HepG2 (cell line): Measurements from ENCODE around the gene CHN1.

Experiments
- MZF1 ChIP-seq: sonication (generic); formaldehyde crosslinking; IDR thresholded peaks from 2 replicates; pipeline ENCODE4 v1.8.1; 2023; ENCODE audit warnings: mild to moderate bottlenecking, missing genetic modification reagents, borderline replicate concordance
- POLR2AphosphoS5 ChIP-seq: IDR thresholded peaks from 2 replicates; pipeline ENCODE4 v1.6.1; 2012; ENCODE audit warnings: low read depth, low read length
- SP4 ChIP-seq: sonication (generic); formaldehyde crosslinking; IDR thresholded peaks from 2 replicates; pipeline ENCODE4 v1.8.1; 2023; ENCODE audit warnings: mild to moderate bottlenecking, missing genetic modification reagents
- TF ChIP-seq, protein P1 (sequence below): sonication (generic); formaldehyde crosslinking; IDR thresholded peaks from 2 replicates; pipeline ENCODE4 v1.5.0; 2020; ENCODE audit warnings: mild to moderate bottlenecking, missing genetic modification reagents, moderate library complexity
- TF ChIP-seq, protein P2 (sequence below): sonication (generic); formaldehyde crosslinking; IDR thresholded peaks from 2 replicates; pipeline ENCODE4 v1.8.0; 2022; ENCODE audit warnings: low read depth, missing genetic modification reagents
- TF ChIP-seq, protein P3 (sequence below): sonication (generic); formaldehyde crosslinking; IDR thresholded peaks from 2 replicates; pipeline ENCODE4 v1.4.0; 2020; ENCODE audit warnings: missing genetic modification reagents, mild to moderate bottlenecking, borderline replicate concordance

DNA sequence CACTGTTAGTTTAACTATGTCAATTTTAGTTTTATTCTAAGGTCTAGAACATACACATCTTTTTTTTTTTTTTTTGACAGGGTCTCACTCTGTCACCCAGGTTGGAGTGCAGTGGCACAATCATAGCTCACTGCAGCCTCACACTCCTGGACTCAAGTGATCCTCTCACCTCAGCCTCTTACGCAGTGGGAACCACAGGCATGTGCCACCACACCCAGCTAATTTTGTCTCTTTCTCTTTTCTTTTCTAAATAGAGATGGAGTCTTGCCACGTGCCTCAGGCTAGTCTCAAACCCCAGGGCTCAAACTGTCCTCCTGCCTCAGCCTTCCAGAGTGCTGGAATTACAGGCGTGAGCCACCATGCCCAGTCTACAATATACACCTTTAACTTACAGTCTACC lies 171.4 kb downstream of the CHN1 start:
- TF ChIP-seq POLR2AphosphoS5: no peak
- no peak for TF ChIP-seq MZF1 (CRISPR knock-in tag)
- no peak for TF ChIP-seq SP4 (CRISPR knock-in tag)
- TF ChIP-seq, protein P1, sequence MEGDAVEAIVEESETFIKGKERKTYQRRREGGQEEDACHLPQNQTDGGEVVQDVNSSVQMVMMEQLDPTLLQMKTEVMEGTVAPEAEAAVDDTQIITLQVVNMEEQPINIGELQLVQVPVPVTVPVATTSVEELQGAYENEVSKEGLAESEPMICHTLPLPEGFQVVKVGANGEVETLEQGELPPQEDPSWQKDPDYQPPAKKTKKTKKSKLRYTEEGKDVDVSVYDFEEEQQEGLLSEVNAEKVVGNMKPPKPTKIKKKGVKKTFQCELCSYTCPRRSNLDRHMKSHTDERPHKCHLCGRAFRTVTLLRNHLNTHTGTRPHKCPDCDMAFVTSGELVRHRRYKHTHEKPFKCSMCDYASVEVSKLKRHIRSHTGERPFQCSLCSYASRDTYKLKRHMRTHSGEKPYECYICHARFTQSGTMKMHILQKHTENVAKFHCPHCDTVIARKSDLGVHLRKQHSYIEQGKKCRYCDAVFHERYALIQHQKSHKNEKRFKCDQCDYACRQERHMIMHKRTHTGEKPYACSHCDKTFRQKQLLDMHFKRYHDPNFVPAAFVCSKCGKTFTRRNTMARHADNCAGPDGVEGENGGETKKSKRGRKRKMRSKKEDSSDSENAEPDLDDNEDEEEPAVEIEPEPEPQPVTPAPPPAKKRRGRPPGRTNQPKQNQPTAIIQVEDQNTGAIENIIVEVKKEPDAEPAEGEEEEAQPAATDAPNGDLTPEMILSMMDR: no peak
- TF ChIP-seq, protein P2, sequence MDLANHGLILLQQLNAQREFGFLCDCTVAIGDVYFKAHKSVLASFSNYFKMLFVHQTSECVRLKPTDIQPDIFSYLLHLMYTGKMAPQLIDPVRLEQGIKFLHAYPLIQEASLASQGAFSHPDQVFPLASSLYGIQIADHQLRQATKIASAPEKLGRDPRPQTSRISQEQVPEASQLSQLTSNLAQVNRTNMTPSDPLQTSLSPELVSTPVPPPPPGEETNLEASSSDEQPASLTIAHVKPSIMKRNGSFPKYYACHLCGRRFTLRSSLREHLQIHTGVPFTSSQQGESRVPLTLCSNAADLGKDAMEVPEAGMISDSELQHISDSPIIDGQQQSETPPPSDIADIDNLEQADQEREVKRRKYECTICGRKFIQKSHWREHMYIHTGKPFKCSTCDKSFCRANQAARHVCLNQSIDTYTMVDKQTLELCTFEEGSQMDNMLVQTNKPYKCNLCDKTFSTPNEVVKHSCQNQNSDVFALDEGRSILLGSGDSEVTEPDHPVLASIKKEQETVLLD (CRISPR knock-in tag): no peak
- TF ChIP-seq, protein P3, sequence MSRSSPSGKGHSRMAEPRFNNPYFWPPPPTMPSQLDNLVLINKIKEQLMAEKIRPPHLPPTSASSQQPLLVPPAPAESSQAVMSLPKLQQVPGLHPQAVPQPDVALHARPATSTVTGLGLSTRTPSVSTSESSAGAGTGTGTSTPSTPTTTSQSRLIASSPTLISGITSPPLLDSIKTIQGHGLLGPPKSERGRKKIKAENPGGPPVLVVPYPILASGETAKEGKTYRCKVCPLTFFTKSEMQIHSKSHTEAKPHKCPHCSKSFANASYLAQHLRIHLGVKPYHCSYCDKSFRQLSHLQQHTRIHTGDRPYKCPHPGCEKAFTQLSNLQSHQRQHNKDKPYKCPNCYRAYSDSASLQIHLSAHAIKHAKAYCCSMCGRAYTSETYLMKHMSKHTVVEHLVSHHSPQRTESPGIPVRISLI: no peak
